NCI-H1092 (cell line): ENCODE results near the gene TEX51.

Experiments
- DNase-seq: peaks from one replicate; lab custom pipeline; 2025; lab: John Stamatoyannopoulos, UW

TEX51 gene

DNA sequence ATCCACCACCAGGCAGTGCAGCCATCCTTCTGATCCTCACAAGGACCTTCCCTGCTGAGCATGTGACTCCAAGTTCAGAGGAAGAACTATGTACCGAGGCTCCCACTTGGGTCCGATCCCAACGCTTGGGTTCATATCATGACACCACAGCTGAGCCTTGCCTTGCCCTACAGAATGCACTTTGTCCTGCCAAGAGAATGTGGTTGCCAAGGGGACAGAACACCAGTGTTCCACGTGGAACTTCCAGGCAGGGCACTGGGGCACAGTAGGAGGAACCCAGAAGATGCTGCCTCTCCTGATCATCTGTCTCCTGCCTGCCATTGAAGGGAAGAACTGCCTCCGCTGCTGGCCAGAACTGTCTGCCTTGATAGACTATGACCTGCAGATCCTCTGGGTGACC is at the start of gene TEX51:
Gene TEX51, plus strand, starts transcription at position 255 of the 400 bp plus-strand sequence. Its CDS starts 29 bp downstream, at position 284.
- DNase-seq: no peak

DNA sequence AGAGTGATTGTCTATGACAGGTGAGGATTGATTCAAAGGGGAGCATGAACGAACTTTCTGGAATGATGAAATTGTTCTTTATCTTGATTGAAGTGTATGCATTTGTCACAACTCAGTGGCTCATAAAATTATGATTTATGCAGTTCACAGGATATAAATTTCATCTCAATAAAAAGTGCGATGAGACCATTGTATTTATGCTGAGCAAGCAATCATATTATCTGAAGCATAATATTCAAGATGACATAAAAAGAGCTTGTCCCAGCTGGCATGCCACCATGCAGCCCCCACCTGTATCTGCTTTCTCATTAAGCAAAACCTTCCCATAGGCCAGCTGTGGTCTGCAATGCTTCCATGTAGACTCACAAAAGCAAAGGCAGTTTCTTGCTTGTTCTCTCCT is 49.6 kb upstream of the TEX51 start:
- DNase-seq: no peak

DNA sequence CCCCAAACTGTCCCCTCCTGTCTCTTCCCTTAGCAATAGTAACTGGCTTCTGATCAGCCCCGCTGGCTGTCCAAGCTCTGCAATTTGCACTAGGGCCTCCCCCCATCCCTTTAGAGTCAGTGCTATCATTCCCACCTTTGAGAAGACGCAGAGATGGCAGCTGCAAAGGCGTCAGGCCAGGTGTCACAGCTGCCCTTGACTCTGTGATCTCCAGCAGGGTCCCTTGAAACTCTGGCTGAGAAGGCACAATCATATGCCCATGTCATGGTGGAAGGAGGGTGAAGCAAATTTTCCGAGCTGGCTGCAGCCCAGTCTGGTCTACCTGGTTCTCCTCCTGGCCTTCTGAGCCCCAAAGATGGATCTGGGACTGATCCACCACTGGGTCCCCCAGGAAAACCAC is 49.2 kb upstream of the TEX51 start:
- no peak for DNase-seq

DNA sequence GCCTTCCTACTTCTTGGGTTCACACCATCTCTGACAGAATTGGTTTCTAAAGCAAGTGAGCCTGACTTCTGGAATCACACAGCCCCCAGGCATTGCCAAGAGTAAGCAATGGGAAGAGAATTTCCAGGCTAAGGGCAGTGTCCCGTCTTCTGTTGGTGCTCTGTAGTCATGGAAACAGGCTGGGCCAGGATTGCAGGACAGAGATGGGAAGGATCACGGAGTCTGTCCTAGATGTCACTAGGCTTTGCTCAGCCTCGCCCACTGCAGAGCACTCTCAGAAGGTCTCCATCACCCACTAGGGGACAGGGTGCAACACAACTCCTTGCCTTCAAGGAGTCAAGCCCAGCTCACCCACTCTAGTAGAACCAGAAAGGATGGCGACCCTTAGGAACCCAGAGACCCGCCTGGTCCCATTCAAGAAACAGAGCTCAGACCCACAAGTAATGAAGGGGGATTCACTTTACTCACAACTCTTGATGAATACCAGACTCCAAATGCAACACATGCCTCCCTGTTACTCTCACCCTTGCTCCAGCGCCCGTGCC is 48.6 kb upstream of the TEX51 start:
- no peak for DNase-seq

DNA sequence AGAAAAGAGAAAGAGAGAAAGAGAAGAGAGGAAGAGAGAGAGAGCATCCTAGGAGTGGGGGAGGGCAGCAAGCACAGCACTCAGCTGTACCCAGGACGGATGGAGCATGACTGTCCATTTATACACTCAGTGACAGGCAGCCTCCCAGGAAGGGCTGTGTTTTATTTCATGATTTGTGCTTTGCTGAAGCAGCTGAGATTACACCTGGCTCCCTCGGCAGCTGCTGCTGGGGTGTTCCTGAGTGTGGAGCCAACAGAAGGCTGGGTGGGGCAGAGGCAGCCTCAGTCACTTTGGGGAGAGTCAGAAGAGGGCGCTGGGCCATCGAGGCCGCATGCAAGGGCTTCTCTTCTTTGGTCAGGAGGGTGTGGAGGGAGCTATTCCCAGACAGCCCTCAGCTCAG is 47.8 kb upstream of the TEX51 start:
- DNase-seq: no peak

DNA sequence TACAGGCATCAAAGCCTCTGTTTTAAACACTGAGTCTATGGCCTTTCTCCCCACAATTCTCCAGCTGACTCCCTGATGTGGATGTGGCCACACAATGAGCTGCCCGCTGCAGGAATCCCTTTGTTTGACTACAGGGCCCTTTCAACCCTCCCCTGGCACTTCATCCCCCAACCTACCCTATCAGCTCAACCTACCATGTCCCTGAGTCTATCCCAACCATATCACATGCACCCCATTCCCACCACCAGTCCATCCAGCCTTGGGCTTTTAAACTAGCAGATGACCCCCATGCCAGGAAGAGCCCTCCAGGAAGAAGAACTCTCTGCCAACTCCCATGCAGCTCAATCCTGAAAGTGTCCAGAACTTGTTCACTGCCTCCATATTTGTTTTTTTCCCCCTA is 46.9 kb upstream of the TEX51 start:
- DNase-seq: no peak

DNA sequence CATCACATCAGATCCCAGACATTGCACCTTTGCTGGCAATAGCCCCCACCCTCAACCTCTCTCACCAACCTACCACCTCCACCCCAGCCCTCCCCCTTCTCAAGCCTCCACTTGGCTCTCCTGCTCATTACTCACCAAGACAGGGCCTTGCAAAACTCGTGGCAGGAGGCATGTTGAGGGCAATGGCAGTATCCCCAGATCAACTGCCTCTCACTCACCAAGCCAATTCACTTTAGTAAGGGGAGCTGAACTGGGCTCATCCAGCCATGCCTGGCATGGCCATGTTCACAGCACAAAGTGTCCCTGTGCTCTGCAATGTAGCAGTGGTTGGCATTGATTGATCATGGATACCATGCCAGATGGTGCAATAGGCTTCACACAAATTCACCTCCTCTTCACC is 46.3 kb upstream of the TEX51 start:
- no peak for DNase-seq

DNA sequence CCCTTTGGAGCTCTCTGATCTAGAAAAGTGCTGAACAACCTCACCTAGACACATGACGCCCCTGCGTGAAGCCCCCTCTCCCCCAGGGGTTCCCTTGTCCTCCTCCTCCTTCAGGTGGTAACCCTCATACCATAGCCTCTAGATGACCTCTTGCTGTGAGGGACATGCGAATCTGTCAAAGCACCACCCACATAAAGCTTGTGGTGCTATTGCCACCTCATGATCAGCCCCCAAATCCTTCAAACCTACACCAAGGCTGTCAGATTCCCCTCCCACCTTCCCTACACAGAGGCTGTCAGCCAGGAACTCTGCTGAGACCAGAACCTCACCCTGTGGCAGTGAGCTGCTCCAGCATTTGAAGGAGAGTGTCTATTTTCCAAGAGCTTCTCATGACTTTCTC is 43.1 kb upstream of the TEX51 start:
- no peak for DNase-seq

DNA sequence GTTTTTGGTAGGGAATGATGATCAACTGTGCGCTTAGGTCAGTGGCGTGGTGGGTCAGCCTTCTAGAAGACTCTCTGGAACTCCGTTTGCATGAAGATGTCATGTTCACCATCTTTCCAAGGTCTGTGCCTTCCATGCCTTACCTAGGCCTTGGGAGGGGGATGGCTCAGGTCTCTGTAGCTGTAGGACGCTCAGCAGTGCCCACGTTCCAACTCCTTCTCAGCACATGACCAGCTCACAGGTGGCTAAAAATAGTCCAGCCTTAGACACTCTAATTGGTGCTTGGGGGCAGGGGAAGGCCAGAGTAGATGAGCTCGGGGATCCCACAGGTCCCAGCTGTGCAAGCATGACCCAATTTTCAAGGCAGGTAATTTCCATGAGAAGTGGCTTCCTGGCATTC is 42.3 kb upstream of the TEX51 start:
- peak; percentile 16 for DNase-seq

DNA sequence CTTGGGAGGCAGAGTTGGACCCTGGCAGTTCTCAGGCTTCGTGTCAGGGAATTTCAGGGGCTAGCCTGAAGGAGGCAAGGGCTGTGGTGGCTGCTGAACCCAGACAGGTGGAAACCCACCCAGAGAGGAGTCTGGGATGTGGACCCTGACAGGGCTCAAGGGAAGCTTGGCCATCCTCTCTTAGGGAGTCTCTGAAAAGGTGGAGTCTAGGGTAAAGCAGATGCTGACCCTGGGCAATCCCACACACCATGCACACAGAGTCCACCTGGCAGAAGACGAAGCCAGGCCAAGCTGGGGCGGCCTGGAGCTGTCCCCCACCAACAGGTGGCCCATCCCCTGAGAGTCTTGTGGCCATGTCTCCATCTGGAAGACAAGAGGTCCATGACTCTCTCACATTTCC is 41.2 kb upstream of the TEX51 start:
- no peak for DNase-seq

DNA sequence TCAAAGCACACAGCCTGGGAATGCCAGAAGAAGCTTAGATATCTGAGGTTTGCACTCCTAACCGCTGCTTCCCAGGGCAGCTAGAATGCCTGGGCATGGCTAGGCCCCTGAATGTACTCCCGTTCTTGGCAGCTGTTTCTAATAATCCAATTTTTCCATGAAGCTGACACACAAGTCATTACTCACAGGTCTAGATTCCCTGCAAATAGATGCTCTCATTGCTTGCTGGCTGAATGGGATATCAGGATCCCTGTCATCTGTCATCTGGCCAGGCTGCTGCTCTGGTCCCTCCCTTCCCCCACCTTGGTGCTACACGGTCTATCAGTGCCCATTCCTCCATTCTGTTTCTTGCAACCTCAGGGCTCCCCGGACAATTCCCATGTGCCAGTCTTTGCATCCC is 40.7 kb upstream of the TEX51 start:
- DNase-seq: no peak

DNA sequence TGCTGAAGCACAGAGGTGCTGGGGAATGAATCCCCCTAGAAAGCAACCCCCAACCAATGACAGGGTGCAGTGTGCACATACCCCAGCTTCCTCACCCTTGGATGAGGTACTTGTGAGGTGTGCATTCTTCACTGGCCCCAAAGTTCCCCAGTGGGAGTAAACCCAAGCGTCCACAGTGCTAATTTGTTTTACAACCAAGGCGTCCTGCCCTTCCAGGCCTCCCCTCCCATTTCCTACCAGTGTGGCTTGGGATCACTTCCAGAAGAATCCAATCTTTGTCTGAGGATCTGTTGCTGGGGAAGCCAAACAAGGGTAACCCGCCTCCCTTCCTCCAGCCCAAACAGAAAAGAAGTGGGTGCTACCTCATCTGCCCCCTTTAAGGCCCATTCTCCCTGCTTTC is 40.3 kb upstream of the TEX51 start:
- no peak for DNase-seq

DNA sequence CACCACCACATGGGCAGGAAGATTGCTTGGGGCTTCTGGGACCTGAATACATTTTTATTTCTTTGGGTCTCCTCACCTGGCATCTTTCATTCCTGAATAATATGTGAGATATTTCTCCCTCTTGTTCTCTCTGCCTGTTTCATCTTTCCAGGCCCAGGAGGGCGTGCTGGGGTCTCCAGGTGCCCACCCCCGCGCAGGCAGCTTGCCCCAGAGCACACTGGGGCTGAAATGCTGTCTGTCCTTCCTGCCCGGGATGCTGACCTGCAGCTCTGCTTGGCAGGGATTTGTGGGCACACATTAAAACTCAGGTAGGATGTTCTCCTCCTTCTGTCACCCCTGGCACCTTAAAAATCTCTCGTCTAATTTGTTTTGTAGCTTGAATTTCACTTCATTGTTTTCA is 39.7 kb upstream of the TEX51 start:
- DNase-seq: no peak

DNA sequence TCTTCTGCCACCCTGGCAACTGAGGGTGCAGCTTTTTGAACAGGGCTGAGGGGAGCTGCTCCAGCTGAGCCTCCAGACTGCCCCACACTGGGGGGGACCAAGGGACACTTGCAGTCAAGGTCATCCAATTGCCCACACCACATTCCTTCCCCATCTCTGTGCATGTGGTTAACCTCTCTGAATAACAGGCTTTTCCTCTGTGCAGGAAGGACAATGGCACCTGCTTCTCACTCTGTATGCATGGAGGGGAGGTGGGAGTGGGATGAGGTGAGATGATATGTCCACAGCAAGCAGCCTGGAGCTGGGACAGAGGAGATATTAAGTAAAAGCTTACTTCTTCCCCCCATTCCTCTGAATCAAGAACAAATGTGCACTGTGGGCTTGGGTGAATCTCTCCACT is 39.1 kb upstream of the TEX51 start:
- no peak for DNase-seq

DNA sequence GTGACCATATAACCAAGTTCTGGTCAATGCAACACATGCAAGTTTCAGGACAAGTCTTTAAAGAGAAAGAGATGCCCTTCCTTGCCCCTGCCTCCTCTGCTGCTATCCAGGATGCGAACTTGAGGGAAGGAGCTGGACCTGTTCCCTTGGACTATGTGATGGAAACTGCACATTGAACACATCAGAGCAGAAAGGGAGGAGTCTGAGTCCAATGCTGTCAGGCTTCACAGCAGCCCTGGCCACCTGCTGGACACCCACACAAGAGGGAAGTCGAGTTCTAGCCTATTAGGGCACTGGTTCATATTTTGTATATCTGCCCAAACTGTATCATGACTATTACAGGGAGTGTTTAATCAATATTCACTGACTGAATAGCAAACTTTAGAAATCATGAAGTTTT is 38.3 kb upstream of the TEX51 start:
- no peak for DNase-seq

DNA sequence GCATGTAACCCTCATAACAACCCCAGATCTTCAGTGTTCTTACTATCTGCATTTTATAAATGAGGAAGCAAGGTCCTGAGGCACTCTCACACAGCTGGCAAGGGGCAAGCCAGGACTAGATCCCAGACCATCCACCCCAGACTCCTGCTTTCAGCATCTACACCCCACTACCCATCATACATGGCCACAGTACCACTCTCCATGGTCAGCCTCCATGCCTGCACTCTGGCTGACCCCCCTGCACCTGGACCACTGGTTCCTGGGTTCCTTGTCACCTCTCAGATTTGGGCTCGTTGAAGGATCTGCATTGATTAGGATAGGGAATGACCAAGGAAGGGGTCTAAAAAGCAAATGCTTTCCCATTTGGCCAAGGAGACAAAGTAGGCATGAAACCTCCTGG is 36.0 kb upstream of the TEX51 start:
- no peak for DNase-seq

DNA sequence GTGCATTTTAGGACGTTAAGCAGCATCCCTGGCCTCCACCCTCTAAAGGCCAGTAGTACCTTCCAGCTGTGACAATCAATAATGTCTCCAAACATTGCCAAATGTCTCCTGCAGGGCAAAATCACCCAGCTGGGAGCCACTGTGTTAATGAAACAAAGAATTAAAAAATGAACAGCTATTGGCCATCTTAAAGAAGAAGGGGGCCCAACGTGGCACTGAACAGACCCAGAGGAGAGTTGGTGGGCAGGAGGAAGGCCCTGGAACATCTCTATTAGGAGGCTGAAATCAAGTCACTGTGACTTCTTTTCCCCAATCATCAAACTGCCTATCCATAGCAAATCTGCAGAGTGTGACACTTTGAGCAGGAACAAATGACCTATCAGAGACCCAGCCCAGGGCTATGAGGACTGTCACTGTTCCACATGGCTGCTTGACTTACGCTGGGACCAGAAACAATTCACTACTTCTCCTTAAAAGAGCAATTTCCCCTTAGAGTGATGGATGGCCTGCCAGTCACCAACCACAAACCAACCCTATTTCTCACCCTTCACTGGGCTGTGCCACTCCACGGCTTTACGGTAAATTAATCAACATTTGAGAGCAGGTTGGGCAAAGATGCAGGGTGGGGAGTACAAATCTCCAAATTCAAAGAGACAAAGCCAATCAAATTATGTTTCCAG is 35.2 kb upstream of the TEX51 start:
- no peak for DNase-seq

DNA sequence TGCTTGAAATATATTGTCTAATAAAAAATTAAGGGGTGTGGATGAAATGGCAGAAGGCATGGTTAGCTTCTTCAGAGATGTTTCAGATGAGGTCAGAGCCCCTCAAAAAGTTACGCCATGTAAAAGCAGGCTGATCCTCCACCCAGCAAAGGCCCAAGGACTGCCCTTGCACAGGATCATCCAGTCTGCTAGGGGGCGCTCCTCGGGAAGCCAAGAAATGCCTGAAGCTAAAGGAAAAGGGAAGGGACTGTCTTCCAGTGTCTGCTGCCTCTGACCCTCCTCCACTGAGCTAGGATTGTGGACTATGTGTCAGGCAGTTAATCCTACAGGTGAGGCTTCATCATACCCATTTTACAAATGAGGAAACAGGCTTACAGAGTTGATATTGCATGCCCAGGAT is 33.8 kb upstream of the TEX51 start:
- no peak for DNase-seq

DNA sequence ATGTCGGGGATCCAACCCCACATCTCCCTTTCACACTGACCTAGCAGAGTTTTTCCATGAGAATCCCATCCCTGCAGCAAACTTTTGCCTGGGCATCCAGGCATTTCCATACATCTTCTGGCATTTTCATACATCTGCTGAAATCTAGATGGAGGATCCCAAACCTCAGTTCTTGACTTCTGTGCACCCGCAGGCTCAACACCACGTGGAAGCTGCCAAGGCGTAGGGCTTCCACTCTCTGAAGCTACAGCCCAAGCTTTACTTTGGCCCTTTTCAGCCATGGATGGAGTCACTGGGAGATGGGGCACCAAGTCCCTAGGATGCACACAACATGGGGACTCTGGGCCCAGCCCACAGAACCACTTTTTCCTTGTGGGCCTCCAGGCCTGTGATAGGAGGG is 32.2 kb upstream of the TEX51 start:
- no peak for DNase-seq

DNA sequence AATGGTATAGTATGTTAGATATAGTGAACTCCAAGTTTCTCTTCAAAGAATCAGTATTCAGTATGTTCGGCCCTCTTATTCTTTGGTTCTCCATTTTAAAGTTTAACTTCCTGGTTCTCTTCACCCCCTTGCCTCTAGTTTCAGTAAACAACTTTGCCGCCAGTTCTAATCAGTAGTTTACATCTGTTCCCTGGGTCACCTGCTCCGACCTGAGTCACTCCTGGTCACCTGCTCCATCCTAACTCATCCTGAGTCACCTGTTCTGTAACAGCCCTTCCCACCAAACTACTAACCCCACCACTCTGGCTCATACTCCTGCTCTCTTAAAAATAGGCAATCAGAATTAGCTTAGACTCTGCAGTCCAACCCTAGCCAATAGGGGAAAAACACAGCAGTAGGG is 23.7 kb upstream of the TEX51 start:
- DNase-seq: no peak

DNA sequence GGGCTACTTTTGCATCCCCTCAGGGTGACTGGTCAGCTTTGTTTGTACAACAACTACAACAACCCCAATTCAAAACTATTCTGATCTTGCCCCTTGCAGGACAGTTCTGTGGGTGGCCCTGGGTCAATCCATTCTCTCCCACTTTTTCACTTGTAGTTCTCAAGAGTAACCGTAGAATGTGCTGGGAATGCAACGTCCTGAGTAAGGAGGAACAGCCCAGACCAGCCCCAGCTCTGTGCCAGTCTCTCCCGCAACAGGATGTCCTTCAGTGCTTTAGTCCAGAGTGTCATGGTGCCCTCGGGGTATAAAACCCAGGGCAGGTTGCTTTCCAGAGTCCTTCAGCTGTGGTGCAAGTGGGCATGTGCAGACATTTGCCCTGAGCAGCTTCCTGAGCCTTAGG is 22.1 kb upstream of the TEX51 start:
- no peak for DNase-seq

DNA sequence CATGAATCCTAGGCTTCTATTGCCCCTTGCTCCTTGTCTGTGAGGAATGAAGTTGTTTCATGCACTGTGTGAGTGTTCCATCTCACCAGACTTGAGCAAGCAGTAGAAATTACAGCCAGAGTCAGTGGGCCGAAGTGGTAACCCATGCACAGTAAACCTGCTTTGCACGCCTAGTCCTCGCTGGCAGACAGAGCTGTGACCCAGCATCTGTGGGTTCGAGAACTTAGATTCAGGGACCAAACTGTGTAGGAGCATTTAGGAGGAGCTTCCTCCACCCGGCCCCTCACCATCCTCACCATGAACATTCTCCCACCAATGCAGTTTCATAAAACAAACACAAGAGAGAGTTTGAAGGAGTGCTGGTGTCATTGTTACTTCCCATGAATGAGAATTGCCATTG is 21.6 kb upstream of the TEX51 start:
- DNase-seq: no peak

DNA sequence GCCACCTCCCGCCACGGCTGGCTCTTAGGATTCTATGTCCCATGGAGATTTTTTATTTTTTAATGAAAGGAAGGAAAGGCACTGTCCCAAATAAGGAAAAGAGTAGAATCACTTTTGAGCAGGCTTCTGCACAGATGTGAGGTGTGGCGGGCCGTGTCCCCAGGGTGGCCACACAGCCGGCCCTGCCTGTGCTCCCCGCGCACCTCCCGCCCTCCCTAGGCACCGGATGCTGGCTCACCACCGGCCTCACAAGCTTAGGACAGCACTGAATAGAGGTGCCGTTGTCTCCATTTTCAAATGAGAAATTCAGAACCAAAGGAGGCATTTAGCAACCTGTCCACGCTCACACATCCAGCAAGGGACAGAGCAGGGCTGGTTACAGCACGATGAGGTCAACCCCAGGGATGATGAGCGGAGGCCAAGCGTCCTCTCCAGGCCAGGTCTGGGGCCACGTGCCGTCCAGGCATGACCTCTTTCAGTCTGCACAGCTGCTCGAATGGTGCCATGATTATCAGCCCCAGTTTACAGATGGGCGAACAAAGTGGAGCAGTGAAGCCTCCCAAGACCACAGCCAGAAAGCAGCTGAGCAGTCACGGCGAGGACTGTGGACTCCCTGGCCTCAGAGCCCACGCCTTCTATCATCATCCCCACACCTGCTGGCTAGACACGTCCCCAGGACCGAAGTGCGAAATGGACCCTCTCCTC is 20.7 kb upstream of the TEX51 start:
- DNase-seq: no peak

DNA sequence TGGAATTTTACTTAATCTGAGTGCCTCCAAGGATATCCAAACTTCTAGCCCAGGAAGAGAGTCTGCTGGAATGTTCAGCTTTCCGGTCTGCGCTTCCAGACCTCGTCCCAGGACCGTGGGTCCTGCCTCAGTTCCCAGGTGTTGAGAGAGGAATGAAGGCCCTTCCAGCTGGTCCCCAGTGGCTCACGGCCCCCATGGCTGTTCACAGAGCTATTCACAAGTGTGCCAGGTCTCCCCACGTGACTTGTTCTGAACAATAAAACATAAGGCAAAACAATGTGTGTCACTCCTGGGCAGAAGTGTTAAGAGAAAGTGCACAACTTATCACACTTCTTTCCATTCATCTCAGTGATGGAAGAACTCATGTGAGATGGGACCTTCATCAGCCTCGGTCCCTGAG is 20.1 kb upstream of the TEX51 start:
- no peak for DNase-seq
